HG03060 (cell line): Measurements from ENCODE around the gene NDN.

Source experiments
- ATAC-seq: cut with Tn5 transposase; IDR thresholded peaks from one replicate; pipeline ENCODE4 v1.9.1; 2021; ENCODE audit warnings: low read depth, moderate number of reproducible peaks; ENCODE audit not compliant: unreplicated experiment

The NDN gene

GRCh38 chr15:23642413-23643044 is 44.6 kb downstream of the NDN start:
- no peak for ATAC-seq
